Esophagus (tissue), 2 donors: ENCODE measurements around the gene ZFR2. TPM values are rescaled to one million over a fixed set of nuclear protein-coding genes. Genes with fewer than 3 reads are reported as not detected.
"Not testable (repeated sequence)": the region's sequence is repeated elsewhere in the genome, so short reads cannot be mapped to it uniquely, and the experiment has no call there.

Source experiments
- H3K27ac ChIP-seq, 2 donors: one replicate each; pipeline ENCODE4 v1.5.1; 2013; ENCODE audit warnings: low read depth in 2 of 2, mild to moderate bottlenecking in 2 of 2, inconsistent platforms in 1 of 2, low read length in 1 of 2, moderate library complexity in 1 of 2
- H3K27me3 ChIP-seq, 2 donors: one replicate each; pipeline ENCODE4 v1.6.1; 2013; ENCODE audit warnings: low read length in 2 of 2, control low read depth in 1 of 2, mild to moderate bottlenecking in 1 of 2; ENCODE audit not compliant: insufficient read depth in 2 of 2, control insufficient read depth in 1 of 2
- H3K36me3 ChIP-seq, 2 donors: one replicate each; pipeline ENCODE4 v1.6.1; 2013; ENCODE audit warnings: low read length in 1 of 2; ENCODE audit not compliant: control insufficient read depth in 2 of 2, insufficient read depth in 2 of 2
- H3K4me1 ChIP-seq, 2 donors: one replicate each; pipeline ENCODE4 v1.6.1; 2013; ENCODE audit warnings: low read length in 1 of 2; ENCODE audit not compliant: control insufficient read depth in 2 of 2, insufficient read depth in 2 of 2
- H3K4me3 ChIP-seq, 2 donors: one replicate each; pipeline ENCODE4 v1.5.1; 2013; ENCODE audit warnings: low read length in 2 of 2, mild to moderate bottlenecking in 2 of 2, low read depth in 1 of 2, moderate library complexity in 1 of 2
- H3K9me3 ChIP-seq, 2 donors: one replicate each; pipeline ENCODE4 v1.6.1; 2013; ENCODE audit warnings: mild to moderate bottlenecking in 2 of 2, low read depth in 1 of 2, low read length in 1 of 2, moderate library complexity in 1 of 2; ENCODE audit not compliant: control insufficient read depth in 2 of 2, insufficient read depth in 1 of 2
- WGBS, 2 donors: extraction: QIAGEN DNeasy Blood & Tissue Kit; methylation state at CpG; one replicate each; pipeline ENCODE4 v1.1.7; 2013; 5-methylcytosine and 5-hydroxymethylcytosine counted together
- polyA plus RNA-seq, 2 donors: library from polyadenylated mRNA; stranded (reverse); fragments of 200-250 nt; gene quantifications; one replicate each; pipeline ENCODE4 v1.2.3, GENCODE V29; 2013
- donor health status: healthy with polysubstance abuse.
- donor health status: Bipolar disorder and iron deficiency.

Gene ZFR2
- polyA plus RNA-seq, 2 donors: 0.02 TPM; not detected in 1

DNA sequence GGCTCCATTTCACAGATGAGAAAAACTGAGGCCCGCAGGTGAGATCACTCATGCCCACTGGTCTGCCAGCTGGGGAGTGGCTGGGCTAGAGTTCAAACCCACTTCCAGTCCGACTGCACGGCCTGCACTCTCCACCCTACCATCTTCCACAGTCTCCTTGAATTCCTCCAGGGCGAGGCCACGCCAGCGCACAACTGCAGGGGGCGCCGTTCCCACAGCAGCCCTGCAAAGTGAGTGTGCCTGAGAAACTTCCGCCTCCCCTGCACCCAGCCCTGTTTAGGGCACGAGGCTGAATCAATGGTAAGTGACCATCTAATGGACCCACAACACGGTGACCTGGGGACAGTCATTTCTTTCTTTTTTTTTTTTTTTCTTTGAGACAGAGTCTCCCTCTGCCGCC is 10.8 kb upstream of the ZFR2 start:
- 63 to 64% methylated on average over 11 to 12 of the region's 12 CpGs for WGBS, 2 donors
- Histone ChIP-seq H3K4me1 (no peaks in the 10 kb centered on the region), H3K4me3 (no peak overlapping the region), H3K9me3 (no peaks in the 10 kb centered on the region), H3K27ac (no peak overlapping the region), H3K36me3 (no peaks in the 10 kb centered on the region), H3K27me3 (peaks cover 0 to 9% of the 10 kb centered on the region in 2 donors)

DNA sequence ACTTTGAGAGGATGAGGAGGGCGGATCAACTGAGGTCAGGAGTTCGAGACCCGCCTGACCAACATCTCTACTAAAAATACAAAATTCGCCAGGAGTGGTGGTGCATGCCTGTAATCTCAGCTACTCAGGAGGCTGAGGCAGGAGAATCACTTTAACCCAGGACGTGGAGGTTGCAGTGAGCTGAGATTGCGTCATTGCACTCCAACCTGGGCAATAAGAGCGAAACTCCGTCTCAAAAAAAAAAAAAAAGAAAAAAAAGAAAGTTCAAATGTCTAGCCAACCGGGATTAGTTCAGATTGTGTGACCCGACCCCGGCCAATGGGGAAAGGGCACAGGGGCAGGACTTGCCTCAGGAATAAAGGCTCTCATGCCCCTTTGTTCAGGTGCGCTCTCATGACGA is 5.9 kb upstream of the ZFR2 start:
- H3K27me3 ChIP-seq, H3K4me1 ChIP-seq, H3K4me3 ChIP-seq, H3K27ac ChIP-seq, H3K9me3 ChIP-seq, H3K36me3 ChIP-seq: not testable (repeated sequence)
- 76 to 78% methylated on average over 13 of the region's 13 CpGs for WGBS, 2 donors

DNA sequence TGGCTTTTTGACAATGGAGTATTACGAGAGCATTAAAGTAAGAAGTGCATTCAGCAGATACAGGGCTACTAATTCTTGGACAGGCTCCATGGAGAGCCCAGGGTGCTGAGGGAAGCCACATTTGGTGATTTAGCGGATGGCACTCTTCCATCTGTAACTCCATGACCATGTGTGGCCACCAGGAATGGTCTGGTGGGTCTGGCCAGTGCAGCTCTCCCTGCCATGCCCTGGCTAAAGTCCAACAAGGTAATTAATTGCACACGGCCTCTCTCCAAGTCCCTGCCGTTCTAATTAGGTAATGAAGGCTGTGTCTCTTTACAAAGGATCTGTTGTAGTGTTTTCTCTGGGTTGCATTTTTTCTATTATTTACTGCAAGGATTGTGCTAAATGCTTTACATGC is 4.3 kb upstream of the ZFR2 start:
- Histone ChIP-seq H3K4me1 (peaks cover 0 to 4% of the 10 kb centered on the region in 2 donors), H3K27me3 (peaks cover 0 to 10% of the 10 kb centered on the region in 2 donors), H3K9me3 (peaks cover 4 to 6% of the 10 kb centered on the region in 2 donors), H3K4me3 (no peak overlapping the region), H3K36me3 (no peaks in the 10 kb centered on the region), H3K27ac (no peak overlapping the region)
- 47 to 57% methylated on average over 4 of the region's 4 CpGs for WGBS, 2 donors

DNA sequence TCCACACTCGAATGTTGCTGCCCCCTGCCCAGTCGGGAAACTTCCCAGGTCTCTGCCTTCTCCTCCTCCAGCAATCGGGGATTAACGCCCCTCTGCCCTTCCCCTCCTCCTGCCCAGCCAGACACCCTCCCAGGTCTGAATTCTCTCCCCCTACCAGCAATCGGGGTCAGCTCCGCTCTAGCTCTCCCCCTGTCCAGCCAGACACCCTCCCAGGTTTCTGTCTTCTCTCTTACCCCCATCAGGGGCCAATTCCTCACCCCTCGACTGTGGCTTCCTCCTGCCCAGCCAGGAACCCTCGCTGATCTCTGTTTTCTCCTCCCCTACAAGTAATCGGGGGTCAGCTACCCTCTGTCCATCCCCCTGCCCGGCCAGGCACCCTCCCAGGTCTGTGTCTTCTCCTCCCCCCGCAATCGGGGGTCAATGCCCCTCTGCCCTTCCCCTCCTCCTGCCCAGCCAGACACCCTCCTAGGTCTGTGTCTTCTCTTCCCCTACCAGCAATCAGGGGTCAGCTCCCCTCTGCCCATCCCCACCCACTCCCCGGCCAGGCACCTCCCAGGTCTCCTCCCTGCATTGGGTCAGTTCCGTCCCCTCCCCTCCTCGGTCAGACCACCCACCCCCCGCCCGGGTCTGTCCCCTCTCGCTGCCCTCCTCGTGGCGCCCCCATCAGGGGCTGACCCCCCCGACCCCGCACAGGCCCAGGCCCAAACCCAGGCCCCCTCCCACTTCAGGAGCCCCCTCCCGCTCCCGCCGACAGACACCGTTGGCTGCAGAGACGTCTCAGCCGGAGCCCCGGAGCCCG is 668 bp downstream of the ZFR2 start:
- no peak overlapping the region for H3K4me3 ChIP-seq
- no peak overlapping the region for H3K27ac ChIP-seq
- no peaks in the 10 kb centered on the region for H3K36me3 ChIP-seq
- peaks cover 0 to 15% of the 10 kb centered on the region in 2 donors for H3K27me3 ChIP-seq
- H3K4me1 ChIP-seq: peaks cover 0 to 4% of the 10 kb centered on the region in 2 donors
- 14% methylated on average over 26 to 30 of the region's 30 CpGs for WGBS, 2 donors
- H3K9me3 ChIP-seq: peaks cover 4 to 6% of the 10 kb centered on the region in 2 donors

DNA sequence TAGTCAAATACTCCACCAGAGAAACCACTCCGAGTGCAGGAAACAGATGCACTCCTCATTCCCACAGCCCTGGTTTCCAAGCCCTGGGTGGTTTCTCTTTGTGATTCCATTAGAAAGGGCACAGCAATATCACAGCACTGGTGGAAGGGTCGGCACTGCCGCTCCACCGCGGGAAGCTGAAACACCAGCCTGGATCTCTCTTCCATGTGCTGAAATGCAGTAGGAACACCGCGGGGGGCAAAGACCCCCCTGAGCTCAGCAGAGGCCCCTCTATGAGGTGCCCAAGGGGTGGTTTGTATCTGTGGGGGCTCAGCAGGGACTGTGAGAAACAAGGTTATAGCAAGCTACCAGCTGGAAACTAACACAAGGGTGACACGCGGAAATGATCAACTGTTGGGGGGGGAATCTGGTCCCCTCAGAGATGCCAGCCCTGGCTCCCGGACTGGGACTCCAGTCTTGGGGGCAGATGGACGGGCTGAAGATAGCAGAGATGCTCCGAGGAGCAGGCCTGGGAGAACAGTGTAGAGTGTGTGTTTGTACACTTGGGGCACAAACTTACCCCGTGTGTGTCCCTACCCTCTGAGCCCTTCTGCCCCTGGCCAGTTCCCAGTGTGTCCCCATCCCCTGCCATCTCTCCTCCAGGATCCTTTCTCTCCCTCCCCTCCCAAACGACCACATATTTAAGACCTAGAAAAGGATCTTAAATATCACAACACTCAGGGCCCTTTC is 1.8 kb downstream of the ZFR2 start:
- H3K36me3 ChIP-seq: no peaks in the 10 kb centered on the region
- H3K27ac ChIP-seq: no peak overlapping the region
- peaks cover 0 to 4% of the 10 kb centered on the region in 2 donors for H3K4me1 ChIP-seq
- peaks cover 0 to 15% of the 10 kb centered on the region in 2 donors for H3K27me3 ChIP-seq
- H3K9me3 ChIP-seq: peaks cover 4 to 6% of the 10 kb centered on the region in 2 donors
- 55 to 59% methylated on average over 14 of the region's 14 CpGs for WGBS, 2 donors
- H3K4me3 ChIP-seq: no peak overlapping the region

DNA sequence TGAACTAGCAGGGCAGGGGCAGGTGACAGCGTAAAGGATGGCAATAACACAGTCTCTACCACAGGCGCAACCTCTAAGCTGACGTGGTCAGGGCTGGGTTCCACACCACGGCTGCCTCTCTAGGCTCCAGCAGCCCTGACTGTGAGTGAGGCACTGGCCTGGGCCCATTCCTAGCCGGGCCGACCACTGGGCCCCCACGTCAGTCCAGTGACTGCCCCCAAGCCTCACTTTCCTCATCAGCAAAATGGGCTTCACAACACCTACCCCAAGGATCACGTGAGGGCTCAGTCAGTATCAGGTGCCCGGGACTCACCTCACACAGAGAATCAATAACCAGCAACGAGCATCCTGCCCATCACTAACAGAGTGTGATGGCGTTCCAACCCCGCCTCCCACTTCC is 5.2 kb downstream of the ZFR2 start:
- Histone ChIP-seq H3K4me3 (no peak overlapping the region), H3K27ac (no peak overlapping the region), H3K9me3 (no peaks in the 10 kb centered on the region), H3K4me1 (no peaks in the 10 kb centered on the region), H3K36me3 (no peaks in the 10 kb centered on the region), H3K27me3 (peaks cover 0 to 10% of the 10 kb centered on the region in 2 donors)
- 75 to 76% methylated on average over 12 of the region's 12 CpGs for WGBS, 2 donors

DNA sequence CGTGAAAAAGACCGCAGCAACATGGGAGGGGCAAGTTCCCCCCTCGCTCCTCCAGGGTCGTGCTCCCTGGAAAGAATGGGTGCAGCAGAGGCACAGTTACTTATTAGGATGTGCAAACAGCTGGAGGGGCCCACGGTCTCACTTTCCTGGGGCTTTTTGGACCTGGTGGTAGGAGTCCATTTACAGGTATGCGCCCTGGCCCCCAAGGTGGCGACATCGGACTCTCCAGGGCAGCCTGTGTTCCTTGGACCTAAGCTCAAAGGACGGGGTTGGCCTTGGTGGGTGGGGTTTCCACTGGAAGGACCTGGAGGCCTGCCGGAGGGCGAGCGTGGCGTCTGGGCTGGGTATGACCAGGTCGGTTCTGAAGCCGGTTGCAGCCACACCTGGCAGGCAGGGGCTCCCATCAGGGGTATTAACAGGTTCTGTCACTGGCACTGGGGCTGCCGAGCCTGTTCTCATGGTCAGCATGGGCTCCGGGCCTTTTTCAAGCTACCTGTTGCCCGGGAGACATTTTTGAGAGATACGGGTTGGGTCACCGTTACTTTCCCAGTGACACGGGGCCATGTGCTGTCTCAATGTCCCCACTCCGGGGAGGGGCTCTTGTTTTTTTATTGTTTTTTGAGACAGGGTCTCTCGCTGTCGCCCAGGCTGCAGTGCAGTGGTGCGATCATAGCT is 5.9 kb downstream of the ZFR2 start:
- 74 to 77% methylated on average over 25 of the region's 25 CpGs for WGBS, 2 donors
- no peaks in the 10 kb centered on the region for H3K9me3 ChIP-seq
- no peaks in the 10 kb centered on the region for H3K4me1 ChIP-seq
- peaks cover 0 to 4% of the 10 kb centered on the region in 2 donors for H3K27me3 ChIP-seq
- H3K27ac ChIP-seq: no peak overlapping the region
- H3K36me3 ChIP-seq: no peaks in the 10 kb centered on the region
- no peak overlapping the region for H3K4me3 ChIP-seq

DNA sequence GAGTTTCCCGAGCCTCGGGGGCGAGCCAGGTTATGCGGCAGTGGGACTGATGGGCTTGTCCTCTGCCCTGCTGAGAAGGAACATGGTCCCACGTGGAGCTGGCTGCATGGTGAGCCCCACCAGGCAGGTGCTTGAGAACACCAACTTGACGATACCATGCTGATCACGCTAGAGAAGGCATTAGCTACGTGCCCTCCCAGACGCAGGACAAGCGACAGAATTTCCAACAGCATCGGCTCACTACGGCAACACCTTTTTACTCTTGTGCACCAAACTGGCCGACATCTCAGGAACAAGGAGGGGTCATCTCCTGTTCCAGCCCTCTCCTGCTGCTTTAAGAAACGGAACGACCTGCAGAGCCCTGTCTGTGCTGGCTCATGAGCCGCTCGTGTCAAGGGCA is 8.3 kb downstream of the ZFR2 start:
- H3K27ac ChIP-seq: no peak overlapping the region

DNA sequence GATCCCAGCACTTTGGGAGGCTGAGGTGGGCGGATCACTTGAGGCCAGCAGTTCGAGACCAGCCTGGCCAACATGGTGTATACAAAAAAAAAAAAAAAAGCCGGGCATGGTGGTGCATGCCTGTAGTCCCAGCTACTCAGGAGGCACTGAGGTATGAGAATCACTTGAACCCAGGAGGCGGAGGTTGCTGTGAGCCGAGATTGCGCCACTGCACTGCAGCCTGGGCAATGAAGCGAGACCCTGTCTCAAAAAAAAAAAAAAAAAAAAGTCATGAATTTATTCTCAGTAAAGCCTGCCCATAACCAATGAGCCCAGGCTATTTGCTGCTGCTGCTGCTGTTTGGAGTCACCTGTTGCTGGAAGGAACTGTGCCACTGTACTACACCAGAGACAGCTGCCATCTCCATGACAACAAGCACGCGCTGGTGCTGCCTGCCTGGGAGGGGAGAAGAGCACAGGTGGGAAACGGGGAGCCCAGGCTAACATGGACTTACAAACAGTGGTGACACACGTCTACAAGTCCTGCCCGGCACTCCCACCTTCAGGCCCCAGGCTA is 11.3 kb downstream of the ZFR2 start:
- H3K27ac ChIP-seq: no peak overlapping the region
- H3K36me3 ChIP-seq: no peaks in the 10 kb centered on the region
- no peaks in the 10 kb centered on the region for H3K4me1 ChIP-seq
- 77 to 79% methylated on average over 11 to 12 of the region's 12 CpGs for WGBS, 2 donors
- no peak overlapping the region for H3K4me3 ChIP-seq
- H3K9me3 ChIP-seq: no peaks in the 10 kb centered on the region
- H3K27me3 ChIP-seq: no peaks in the 10 kb centered on the region

More for the DNA sequence above, 8.3 kb downstream of the ZFR2 start:
- WGBS, 2 donors: 85 to 87% methylated on average over 17 of the region's 17 CpGs
- Histone ChIP-seq H3K4me1 (no peaks in the 10 kb centered on the region), H3K36me3 (no peaks in the 10 kb centered on the region), H3K4me3 (no peak overlapping the region), H3K27me3 (no peaks in the 10 kb centered on the region), H3K9me3 (no peaks in the 10 kb centered on the region)
